HUES48 (cell line): Measurements from ENCODE around the gene RGMB.
A peak's percentile ranks its signal among the peaks of the same experiment; 100 is the strongest.

Source experiments
- H3K27ac ChIP-seq: one replicate; pipeline ENCODE4 v1.7.0; 2013; ENCODE audit warnings: low read depth, low read length, inconsistent platforms
- H3K27me3 ChIP-seq: 2 replicates; pipeline ENCODE4 v1.6.1; 2013; ENCODE audit warnings: mild to moderate bottlenecking, low read length; ENCODE audit not compliant: control insufficient read depth, insufficient read depth
- H3K36me3 ChIP-seq: 2 replicates; pipeline ENCODE4 v1.6.1; 2013; ENCODE audit warnings: low read length; ENCODE audit not compliant: control insufficient read depth, insufficient read depth
- H3K4me1 ChIP-seq: 2 replicates; pipeline ENCODE4 v1.6.1; 2013; ENCODE audit warnings: mild to moderate bottlenecking, low read length; ENCODE audit not compliant: control insufficient read depth, insufficient read depth
- H3K4me3 ChIP-seq: 2 replicates; pipeline ENCODE4 v1.5.1; 2013; ENCODE audit warnings: mild to moderate bottlenecking, low read depth, low read length
- H3K9ac ChIP-seq: 2 replicates; pipeline ENCODE4 v1.6.1; 2013; ENCODE audit warnings: mild to moderate bottlenecking, low read depth, low read length, moderate library complexity
- H3K9me3 ChIP-seq: 2 replicates; pipeline ENCODE4 v1.6.1; 2013; ENCODE audit warnings: low read length; ENCODE audit not compliant: control insufficient read depth, insufficient read depth

Gene RGMB

DNA sequence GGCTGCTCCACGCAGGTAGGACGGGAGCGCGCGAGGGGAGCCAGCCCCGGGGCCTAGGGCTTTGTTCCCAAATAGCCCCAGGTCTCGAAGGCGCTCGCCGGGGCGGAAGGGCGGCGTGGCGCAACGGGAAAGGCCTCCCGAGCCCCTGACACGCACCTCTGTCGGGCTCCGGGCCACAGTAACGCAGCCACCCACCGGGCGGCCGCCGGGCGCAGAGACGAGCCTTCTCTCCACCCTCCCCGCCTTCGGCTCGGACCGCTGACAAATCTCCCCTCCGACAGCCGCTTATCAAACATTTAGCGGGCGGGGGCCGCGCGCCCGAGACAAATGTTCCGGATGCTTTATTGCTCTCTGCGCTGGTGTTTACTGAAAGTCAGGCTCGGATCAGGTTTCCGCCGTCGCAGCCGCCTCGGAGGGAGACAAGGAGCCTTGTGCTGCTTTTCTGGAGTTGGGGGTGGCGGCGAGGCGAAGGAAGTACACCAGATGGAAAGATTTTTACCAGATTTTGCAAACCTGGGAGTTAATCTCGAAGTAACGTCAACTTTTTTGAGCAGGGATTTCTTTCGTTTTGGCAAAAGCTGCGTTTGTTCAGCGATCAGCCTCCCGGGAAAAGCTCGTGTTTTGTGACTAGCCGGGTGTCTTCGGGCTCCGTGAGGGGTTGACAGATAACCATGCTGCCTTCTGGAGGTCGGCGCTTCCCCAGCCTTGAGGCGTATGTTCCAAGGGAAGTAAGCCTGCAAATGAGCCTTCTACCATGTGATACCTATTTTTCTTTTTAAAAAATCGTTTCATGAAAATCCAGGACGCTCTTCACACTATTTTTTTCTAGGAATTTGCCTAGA, 950 bp downstream of the RGMB start:
- Histone ChIP-seq H3K36me3 (peaks cover 10% of the 10 kb centered on the region), H3K9ac (peak overlapping the region; percentile 90), H3K9me3 (no peaks in the 10 kb centered on the region), H3K4me3 (peak overlapping the region; percentile 75), H3K4me1 (peaks cover 27% of the 10 kb centered on the region), H3K27me3 (peaks cover 31% of the 10 kb centered on the region), H3K27ac (peak overlapping the region; percentile 81)

- H3K27ac ChIP-seq: no peak overlapping the region
- peaks cover 21% of the 10 kb centered on the region for H3K36me3 ChIP-seq
- peak overlapping the region; percentile 75 for H3K4me3 ChIP-seq
- H3K9ac ChIP-seq: no peak overlapping the region
- peaks cover 27% of the 10 kb centered on the region for H3K4me1 ChIP-seq
- no peaks in the 10 kb centered on the region for H3K9me3 ChIP-seq
- peaks cover 22% of the 10 kb centered on the region for H3K27me3 ChIP-seq
Measured at GRCh38 chr5:98775246-98776065, 2.0 kb downstream of the RGMB start.

DNA sequence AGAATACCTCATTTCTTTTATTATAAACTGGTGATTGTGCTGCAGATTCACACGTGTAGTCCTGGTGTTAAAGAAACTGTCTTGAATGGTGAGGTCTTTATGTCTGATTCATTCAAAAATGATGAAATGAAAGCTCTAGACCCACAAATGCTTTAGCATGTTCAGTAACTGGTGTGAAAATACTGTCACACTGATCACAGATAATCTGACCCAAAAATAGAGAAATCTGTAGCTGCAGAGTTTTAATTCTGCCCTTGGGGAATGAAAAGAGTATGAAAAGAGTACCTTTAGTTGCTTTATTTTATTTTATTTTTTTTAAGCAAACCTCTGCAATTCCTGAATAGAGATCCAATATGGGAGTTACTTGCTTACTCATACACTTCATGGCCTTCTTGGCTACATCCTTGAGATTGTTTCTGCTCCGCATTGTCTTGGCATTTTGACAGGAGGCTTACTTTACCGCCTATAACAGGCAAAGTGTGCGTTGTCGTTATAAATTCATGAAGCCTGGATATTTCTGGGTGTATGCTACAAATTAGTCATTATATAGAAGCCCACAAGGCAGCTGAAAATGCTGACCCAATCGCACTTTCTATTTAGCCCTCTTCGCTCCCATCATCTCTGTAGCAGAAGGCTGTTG, 2.7 kb downstream of the RGMB start:
- no peaks in the 10 kb centered on the region for H3K9me3 ChIP-seq
- peaks cover 14% of the 10 kb centered on the region for H3K27me3 ChIP-seq
- peaks cover 24% of the 10 kb centered on the region for H3K4me1 ChIP-seq
- peak overlapping the region; percentile 75 for H3K4me3 ChIP-seq
- H3K27ac ChIP-seq: no peak overlapping the region
- H3K9ac ChIP-seq: no peak overlapping the region
- H3K36me3 ChIP-seq: peaks cover 28% of the 10 kb centered on the region

GRCh38 chr5:98777295-98777694, 3.8 kb downstream of the RGMB start:
- no peaks in the 10 kb centered on the region for H3K9me3 ChIP-seq
- H3K4me1 ChIP-seq: peaks cover 18% of the 10 kb centered on the region
- peaks cover 39% of the 10 kb centered on the region for H3K36me3 ChIP-seq
- H3K4me3 ChIP-seq: no peak overlapping the region
- H3K27ac ChIP-seq: no peak overlapping the region
- peaks cover 3% of the 10 kb centered on the region for H3K27me3 ChIP-seq
- no peak overlapping the region for H3K9ac ChIP-seq

DNA sequence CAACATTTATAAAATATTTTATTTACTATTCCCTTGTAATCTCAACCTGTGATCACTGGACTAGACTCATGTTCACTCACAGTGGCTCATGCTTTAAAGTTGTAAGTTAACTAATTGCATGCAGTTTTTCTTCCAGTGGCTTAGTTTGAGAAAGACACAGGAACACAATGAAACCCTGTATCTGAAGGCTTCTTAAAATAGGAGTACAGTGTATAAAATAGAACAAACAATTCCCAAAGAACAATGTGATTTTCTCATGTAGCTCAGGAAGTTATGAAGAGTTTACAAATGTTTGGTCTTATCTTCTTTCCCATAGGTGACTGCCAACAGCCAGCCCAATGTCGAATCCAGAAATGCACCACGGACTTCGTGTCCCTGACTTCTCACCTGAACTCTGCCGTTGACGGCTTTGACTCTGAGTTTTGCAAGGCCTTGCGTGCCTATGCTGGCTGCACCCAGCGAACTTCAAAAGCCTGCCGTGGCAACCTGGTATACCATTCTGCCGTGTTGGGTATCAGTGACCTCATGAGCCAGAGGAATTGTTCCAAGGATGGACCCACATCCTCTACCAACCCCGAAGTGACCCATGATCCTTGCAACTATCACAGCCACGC, 5.9 kb downstream of the RGMB start:
- H3K36me3 ChIP-seq: peaks cover 60% of the 10 kb centered on the region
- H3K9ac ChIP-seq: no peak overlapping the region
- H3K4me3 ChIP-seq: no peak overlapping the region
- H3K9me3 ChIP-seq: no peaks in the 10 kb centered on the region
- peaks cover 20% of the 10 kb centered on the region for H3K4me1 ChIP-seq
- no peaks in the 10 kb centered on the region for H3K27me3 ChIP-seq
- no peak overlapping the region for H3K27ac ChIP-seq

- no peaks in the 10 kb centered on the region for H3K27me3 ChIP-seq
- no peak overlapping the region for H3K9ac ChIP-seq
- peaks cover 21% of the 10 kb centered on the region for H3K4me1 ChIP-seq
- H3K4me3 ChIP-seq: no peak overlapping the region
- no peaks in the 10 kb centered on the region for H3K9me3 ChIP-seq
- H3K27ac ChIP-seq: no peak overlapping the region
- H3K36me3 ChIP-seq: peaks cover 68% of the 10 kb centered on the region
Measured at GRCh38 chr5:98780390-98780789, 6.9 kb downstream of the RGMB start.

- Histone ChIP-seq H3K9me3 (no peaks in the 10 kb centered on the region), H3K4me3 (no peak overlapping the region), H3K9ac (no peak overlapping the region), H3K4me1 (peaks cover 19% of the 10 kb centered on the region), H3K27ac (no peak overlapping the region), H3K27me3 (no peaks in the 10 kb centered on the region), H3K36me3 (peaks cover 70% of the 10 kb centered on the region)
Measured at GRCh38 chr5:98781520-98781919, 8.1 kb downstream of the RGMB start.

DNA sequence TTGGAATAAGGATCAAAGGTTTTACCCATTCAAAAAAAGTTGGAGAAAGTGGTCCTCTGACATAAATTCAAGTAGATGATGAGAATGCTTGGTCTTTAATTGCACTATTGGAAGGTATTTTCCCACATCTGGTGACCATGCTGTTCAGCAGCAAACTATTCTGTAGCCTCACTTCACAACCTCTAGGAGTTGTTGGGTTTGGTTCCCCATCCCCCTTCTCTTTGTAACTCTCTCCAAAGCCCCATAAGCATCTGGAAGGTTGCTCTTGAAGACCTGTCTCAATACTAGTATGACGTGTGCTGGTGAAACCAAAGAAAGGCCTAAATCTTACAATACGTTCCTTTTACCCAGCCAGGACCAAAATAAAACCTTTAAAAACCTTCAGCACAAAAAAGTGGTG, 8.5 kb downstream of the RGMB start:
- peaks cover 23% of the 10 kb centered on the region for H3K4me1 ChIP-seq
- H3K9me3 ChIP-seq: no peaks in the 10 kb centered on the region
- H3K4me3 ChIP-seq: no peak overlapping the region
- H3K27me3 ChIP-seq: no peaks in the 10 kb centered on the region
- no peak overlapping the region for H3K9ac ChIP-seq
- no peak overlapping the region for H3K27ac ChIP-seq
- H3K36me3 ChIP-seq: peaks cover 70% of the 10 kb centered on the region

- H3K27me3 ChIP-seq: no peaks in the 10 kb centered on the region
- no peaks in the 10 kb centered on the region for H3K9me3 ChIP-seq
- no peak overlapping the region for H3K27ac ChIP-seq
- H3K4me3 ChIP-seq: no peak overlapping the region
- peaks cover 76% of the 10 kb centered on the region for H3K36me3 ChIP-seq
- no peak overlapping the region for H3K9ac ChIP-seq
- peaks cover 27% of the 10 kb centered on the region for H3K4me1 ChIP-seq
Measured at GRCh38 chr5:98783051-98783649, 9.7 kb downstream of the RGMB start.

- H3K27me3 ChIP-seq: no peaks in the 10 kb centered on the region
- H3K9ac ChIP-seq: no peak overlapping the region
- no peaks in the 10 kb centered on the region for H3K9me3 ChIP-seq
- peaks cover 74% of the 10 kb centered on the region for H3K36me3 ChIP-seq
- no peak overlapping the region for H3K4me3 ChIP-seq
- H3K4me1 ChIP-seq: peaks cover 34% of the 10 kb centered on the region
- no peak overlapping the region for H3K27ac ChIP-seq
Measured at GRCh38 chr5:98784411-98784810, 10.9 kb downstream of the RGMB start.
